ENCODE measurements around the gene OPCML.

GRCh38 chr11:132463295-132464002 lies 1068.9 kb downstream of the OPCML start:
- TF ChIP-seq, protein P1, sequence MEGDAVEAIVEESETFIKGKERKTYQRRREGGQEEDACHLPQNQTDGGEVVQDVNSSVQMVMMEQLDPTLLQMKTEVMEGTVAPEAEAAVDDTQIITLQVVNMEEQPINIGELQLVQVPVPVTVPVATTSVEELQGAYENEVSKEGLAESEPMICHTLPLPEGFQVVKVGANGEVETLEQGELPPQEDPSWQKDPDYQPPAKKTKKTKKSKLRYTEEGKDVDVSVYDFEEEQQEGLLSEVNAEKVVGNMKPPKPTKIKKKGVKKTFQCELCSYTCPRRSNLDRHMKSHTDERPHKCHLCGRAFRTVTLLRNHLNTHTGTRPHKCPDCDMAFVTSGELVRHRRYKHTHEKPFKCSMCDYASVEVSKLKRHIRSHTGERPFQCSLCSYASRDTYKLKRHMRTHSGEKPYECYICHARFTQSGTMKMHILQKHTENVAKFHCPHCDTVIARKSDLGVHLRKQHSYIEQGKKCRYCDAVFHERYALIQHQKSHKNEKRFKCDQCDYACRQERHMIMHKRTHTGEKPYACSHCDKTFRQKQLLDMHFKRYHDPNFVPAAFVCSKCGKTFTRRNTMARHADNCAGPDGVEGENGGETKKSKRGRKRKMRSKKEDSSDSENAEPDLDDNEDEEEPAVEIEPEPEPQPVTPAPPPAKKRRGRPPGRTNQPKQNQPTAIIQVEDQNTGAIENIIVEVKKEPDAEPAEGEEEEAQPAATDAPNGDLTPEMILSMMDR (conservative IDR thresholded peaks at IDR 0.05; ENCODE audit: low read depth in 2 of 2): no peak
- no peak for TF ChIP-seq EZH2 (IDR thresholded peaks at IDR 0.05; ENCODE audit: low read depth, unreplicated experiment)
- no peak for TF ChIP-seq CREB1 (CRISPR knock-in tag; IDR thresholded peaks at IDR 0.05; ENCODE audit: low read depth)
- no peak for TF ChIP-seq EZH2phosphoT487 (IDR thresholded peaks at IDR 0.05; ENCODE audit: unreplicated experiment)
- TF ChIP-seq JUNB (IDR thresholded peaks at IDR 0.05; ENCODE audit: unreplicated experiment): no peak
- TF ChIP-seq, protein P2, sequence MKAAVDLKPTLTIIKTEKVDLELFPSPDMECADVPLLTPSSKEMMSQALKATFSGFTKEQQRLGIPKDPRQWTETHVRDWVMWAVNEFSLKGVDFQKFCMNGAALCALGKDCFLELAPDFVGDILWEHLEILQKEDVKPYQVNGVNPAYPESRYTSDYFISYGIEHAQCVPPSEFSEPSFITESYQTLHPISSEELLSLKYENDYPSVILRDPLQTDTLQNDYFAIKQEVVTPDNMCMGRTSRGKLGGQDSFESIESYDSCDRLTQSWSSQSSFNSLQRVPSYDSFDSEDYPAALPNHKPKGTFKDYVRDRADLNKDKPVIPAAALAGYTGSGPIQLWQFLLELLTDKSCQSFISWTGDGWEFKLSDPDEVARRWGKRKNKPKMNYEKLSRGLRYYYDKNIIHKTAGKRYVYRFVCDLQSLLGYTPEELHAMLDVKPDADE (IDR thresholded peaks at IDR 0.05): no peak

Measured in GM23338 (cell line).